Chondrocyte (in vitro differentiated cells): Measurements from ENCODE around the gene MAD1L1. TPM values are rescaled to one million over a fixed set of nuclear protein-coding genes. Genes with fewer than 3 reads are reported as not detected.
"Not testable (repeated sequence)": the region's sequence is repeated elsewhere in the genome, so short reads cannot be mapped to it uniquely, and the experiment has no call there.

Source experiments
- DNase-seq: peaks from one replicate; pipeline ENCODE4 v3.0.0; 2021; ENCODE audit warnings: mixed read lengths, low spot score
- H3K27ac Mint-ChIP-seq: one replicate; pipeline ENCODE4 v1.8.0; 2021; ENCODE audit warnings: mild to moderate bottlenecking, moderate library complexity, mixed read lengths; ENCODE audit not compliant: unreplicated experiment
- H3K27me3 Mint-ChIP-seq: 2 replicates; pipeline ENCODE4 v1.8.0; 2021; ENCODE audit warnings: low read depth, mixed read lengths
- H3K36me3 Mint-ChIP-seq: 2 replicates; pipeline ENCODE4 v1.8.0; 2021; ENCODE audit warnings: low read depth, mixed read lengths
- H3K4me1 Mint-ChIP-seq: 2 replicates; pipeline ENCODE4 v1.8.0; 2021; ENCODE audit warnings: low read depth, mild to moderate bottlenecking, mixed read lengths
- H3K4me3 Mint-ChIP-seq: one replicate; pipeline ENCODE4 v1.8.0; 2021; ENCODE audit warnings: mild to moderate bottlenecking, moderate library complexity, mixed read lengths; ENCODE audit not compliant: unreplicated experiment
- H3K9me3 Mint-ChIP-seq: 2 replicates; pipeline ENCODE4 v1.8.0; 2021; ENCODE audit warnings: low read depth, mixed read lengths
- CTCF ChIP-seq: fragments of 200-600 bp; sonication (generic); IDR thresholded peaks from 2 replicates; pipeline ENCODE4 v1.5.0; 2021; ENCODE audit warnings: antibody characterized with exemption, mild to moderate bottlenecking, moderate library complexity
- total RNA-seq: library from RNA; stranded (reverse); gene quantifications from 3 replicates; pipeline ENCODE4 v1.2.1, GENCODE V29; 2021

Gene MAD1L1
- total RNA-seq, 1 donor from 2014 or later: 22.7 TPM

GRCh38 chr7:1826931-1827330 lies 405.8 kb downstream of the MAD1L1 start:
- peak; percentile 38 for DNase-seq
- not testable (repeated sequence) for H3K27me3 Mint-ChIP-seq, H3K4me3 Mint-ChIP-seq, H3K27ac Mint-ChIP-seq, H3K4me1 Mint-ChIP-seq
- Mint-ChIP-seq H3K36me3 (peaks cover 12% of the 10 kb centered on the region), H3K9me3 (peaks cover 19% of the 10 kb centered on the region)

- H3K4me1 Mint-ChIP-seq: no peaks in the 10 kb centered on the region
- H3K27ac Mint-ChIP-seq: no peak overlapping the region
- H3K27me3 Mint-ChIP-seq: no peaks in the 10 kb centered on the region
- no peak for TF ChIP-seq CTCF
- H3K36me3 Mint-ChIP-seq: peaks cover 10% of the 10 kb centered on the region
- DNase-seq: peak; percentile 93
- H3K9me3 Mint-ChIP-seq: peaks cover 15% of the 10 kb centered on the region
- H3K4me3 Mint-ChIP-seq: no peak overlapping the region
These were observed 406.6 kb downstream of the MAD1L1 start for GRCh38 chr7:1825897-1826741.

- H3K9me3 Mint-ChIP-seq: peaks cover 13% of the 10 kb centered on the region
- not testable (repeated sequence) for H3K36me3 Mint-ChIP-seq, H3K27ac Mint-ChIP-seq, H3K4me3 Mint-ChIP-seq, H3K4me1 Mint-ChIP-seq, DNase-seq, H3K27me3 Mint-ChIP-seq
These were observed 407.2 kb downstream of the MAD1L1 start for GRCh38 chr7:1825647-1825896.

GRCh38 chr7:1824882-1825646 lies 407.7 kb downstream of the MAD1L1 start:
- not testable (repeated sequence) for H3K4me3 Mint-ChIP-seq, H3K27me3 Mint-ChIP-seq, H3K4me1 Mint-ChIP-seq, H3K27ac Mint-ChIP-seq, H3K36me3 Mint-ChIP-seq, H3K9me3 Mint-ChIP-seq
- DNase-seq: peak; percentile 47

GRCh38 chr7:1824151-1824881 lies 408.4 kb downstream of the MAD1L1 start:
- not testable (repeated sequence) for H3K36me3 Mint-ChIP-seq, H3K27ac Mint-ChIP-seq, H3K4me3 Mint-ChIP-seq, H3K27me3 Mint-ChIP-seq, H3K4me1 Mint-ChIP-seq, H3K9me3 Mint-ChIP-seq
- DNase-seq: peak; percentile 63

GRCh38 chr7:1823376-1824150 lies 409.2 kb downstream of the MAD1L1 start:
- Mint-ChIP-seq H3K9me3 (peaks cover under 1% of the 10 kb centered on the region), H3K27me3 (no peaks in the 10 kb centered on the region), H3K36me3 (peaks cover under 1% of the 10 kb centered on the region), H3K4me3 (no peak overlapping the region), H3K4me1 (no peaks in the 10 kb centered on the region), H3K27ac (no peak overlapping the region)
- no peak for TF ChIP-seq CTCF
- DNase-seq: peak; percentile 83
